Activated CD8-positive, alpha-beta memory T cell treated with anti-CD3 and anti-CD28 coated beads, Interleukin-2, amount 50 U/mL, for 1 hour (primary cell): Measurements from ENCODE around the gene SDK1.
"Not testable (repeated sequence)": the region's sequence is repeated elsewhere in the genome, so short reads cannot be mapped to it uniquely, and the experiment has no call there.

Experiments
- DNase-seq: peaks from one replicate; pipeline ENCODE4 v3.0.0-alpha.2; 2020; ENCODE audit errors: extremely low read depth

SDK1 gene

DNA sequence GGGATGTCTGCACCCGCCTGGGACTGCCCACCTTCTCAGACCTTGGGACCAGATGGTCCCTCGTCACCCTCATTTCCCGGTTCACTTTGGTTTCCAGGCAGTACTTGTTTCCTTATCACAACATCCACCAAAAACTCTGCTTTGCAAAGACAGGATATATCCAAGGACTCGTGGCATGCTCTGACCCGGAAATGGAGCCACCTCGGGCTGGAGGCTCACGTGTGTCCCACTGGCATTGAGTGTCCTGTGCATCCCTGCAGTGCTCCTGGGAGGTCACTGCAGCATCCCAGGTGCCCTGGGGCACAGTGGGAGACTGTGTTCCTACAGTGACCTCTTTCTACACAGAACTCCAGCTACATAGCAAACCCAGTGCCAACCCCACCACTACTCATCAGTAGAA, 769.2 kb downstream of the SDK1 start:
- DNase-seq, result no peak

DNA sequence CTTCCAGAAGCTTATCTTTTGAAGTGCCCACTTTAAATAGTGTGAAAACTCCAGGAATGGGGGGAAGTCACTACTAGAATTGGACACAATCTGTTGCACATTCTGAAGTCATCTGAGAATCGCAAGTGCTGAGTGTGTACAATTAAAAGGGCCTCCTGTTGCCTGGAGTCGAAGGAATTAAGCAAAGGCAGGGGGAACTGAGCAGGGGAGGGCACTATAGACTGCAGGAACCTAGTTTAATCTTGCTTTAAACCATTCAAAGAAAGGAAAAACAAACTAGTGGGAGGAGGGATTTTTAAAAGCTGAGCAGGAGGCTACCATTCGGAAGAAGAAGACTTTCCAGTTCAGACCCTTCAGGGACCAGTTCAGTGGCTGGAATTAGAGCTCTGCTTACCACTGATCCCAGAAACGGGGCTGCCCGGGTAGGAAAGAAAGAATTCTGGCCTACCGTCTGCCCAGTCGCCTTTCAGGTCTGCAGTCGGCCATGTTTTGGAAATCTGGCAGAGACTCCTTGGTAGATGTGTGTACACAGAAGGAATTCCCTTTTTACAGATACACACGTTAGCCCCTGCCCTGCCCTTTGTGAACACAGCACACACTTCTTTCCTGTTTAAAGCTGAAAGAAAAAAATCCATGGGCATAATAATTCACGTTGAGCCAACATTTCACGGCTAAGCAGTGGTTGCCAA, 770.5 kb downstream of the SDK1 start:
- DNase-seq, result no peak

DNA sequence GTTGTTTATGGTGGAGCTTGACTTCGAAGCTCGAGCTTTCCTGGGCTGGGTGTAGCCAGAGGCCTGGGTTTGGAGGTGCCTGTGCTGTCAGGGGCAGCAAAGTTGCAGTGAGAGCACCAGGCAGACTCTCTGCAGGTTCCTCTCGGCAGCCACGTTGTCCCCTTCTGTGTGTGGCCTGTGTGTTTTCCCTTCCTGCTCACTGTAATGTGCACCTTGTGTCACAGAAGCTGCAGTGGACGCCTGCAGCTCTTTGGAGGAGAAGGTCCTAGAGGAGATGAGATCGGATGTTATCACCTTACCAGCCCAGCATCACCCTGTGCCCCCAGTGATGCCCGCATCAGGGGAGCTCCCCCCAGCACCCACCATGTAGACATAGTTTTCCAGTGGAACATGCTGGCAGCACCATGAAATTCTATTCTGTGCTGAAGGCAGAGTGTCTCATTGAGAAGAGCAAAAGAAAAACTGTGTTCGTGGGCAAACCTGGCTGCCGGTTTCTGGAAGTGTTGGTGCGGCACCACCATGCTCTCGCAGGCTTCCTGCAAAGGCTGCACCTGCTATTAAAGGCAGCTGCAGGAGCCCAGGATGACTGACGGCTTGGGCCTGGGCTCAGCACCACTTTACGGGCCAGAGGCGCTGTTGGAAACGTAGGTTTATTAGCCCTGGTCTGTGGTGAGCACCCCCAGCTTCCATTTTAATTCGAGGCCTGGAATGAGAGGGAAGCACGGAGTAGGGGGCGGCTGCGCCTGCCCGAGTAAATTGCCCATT, 771.3 kb downstream of the SDK1 start:
- DNase-seq, result no peak

DNA sequence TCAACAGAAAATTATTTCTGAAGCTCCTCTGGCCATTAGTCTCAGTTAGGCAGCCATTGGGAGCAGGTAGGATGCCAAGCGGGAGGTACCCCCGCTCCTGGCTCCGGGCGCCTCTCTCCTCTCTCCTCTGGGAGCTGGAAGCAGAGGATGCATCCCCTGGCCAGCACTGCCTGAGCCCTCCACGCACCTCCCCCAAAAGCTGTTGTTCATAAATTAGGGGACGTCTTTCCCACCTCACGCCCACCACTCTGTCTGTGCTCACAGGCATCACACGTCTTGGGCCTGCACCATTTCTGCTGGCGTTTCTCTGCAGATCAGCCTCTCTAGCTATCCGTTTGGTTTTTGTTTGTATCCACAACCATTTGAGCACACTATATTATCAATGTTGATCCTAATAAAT, 772.0 kb downstream of the SDK1 start:
- no peak for DNase-seq

DNA sequence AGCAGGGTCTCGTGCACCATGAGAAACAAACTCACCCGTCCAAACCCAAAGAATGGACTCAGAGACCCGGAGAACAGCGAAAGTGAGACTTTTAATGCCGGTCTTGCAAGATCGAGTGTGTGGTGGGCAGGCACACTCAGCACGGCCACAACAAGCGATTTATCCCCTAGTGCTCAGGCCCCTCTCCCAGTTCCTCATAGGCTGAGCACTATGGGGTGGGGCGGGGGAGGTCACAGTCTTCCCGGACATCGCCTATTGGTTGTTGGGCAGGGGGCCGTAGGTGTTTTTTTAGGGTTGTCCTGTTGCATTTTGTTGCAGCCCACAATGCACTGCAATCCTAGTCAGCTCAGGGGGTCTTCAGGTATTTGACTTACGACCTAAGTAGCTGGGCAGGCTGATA, 772.7 kb downstream of the SDK1 start:
- DNase-seq, result no peak

DNA sequence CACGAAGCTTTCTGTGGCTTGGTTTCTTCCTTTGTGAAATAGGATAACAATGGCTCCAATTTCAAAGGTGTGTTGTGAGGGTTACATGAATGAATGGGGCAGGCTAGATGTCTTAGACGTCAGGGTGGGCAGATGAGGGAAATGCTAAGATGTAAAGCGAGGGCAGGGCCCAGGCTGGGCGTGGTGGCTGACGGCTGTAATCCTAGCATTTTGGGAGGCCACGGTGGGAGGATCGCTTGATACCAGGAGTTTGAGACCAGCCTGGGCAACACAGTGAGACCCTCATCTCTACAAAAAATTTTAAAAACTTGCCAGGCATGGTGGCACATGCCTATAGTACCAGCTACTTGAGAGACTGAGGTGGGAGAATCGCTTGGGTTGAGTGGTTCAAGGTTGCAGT, 773.4 kb downstream of the SDK1 start:
- DNase-seq, result no peak

DNA sequence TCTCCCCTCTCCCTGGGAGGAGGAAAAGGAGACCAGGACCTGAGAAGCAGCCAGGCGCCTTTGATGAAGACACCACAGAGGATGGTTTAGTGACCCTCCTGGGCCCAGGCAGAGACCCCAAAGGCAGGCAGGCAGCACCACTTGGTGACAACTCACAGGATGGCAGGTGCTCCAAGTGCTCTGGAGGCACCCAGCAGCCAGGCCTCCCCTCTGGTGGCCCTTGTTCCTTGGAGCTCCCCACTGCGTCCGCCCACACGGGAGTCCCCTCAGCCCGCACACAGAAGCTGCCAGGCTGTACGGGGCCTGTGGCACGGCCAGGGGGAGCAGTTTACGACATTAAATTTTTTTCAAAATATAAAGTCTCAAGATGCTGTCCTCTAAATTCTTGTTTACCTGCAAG, 773.9 kb downstream of the SDK1 start:
- no peak for DNase-seq

DNA sequence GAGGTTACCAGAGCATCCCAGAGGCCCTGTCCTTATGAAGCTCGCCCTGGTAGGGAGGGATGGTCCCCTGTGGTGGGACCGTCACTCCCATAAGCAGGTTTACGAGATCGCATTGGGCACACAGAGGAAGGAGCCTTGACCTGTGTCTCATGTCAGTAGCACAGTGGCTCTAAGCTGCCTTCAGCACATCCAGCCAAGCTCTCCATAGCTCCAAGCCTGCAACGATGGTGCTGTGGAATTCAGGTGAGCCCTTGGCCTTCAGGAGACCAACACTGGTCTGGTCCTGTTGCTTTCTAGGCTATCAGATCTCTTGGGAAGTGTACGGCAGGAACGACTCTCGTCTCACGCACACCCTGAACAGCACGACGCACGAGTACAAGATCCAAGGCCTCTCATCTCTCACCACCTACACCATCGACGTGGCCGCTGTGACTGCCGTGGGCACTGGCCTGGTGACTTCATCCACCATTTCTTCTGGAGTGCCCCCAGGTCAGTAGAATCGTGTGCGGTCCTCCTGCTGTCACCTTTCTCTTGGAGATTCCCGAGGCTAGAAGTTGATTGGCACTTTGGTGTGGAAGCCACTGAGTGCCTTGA, 775.7 kb downstream of the SDK1 start:
- DNase-seq, result no peak

DNA sequence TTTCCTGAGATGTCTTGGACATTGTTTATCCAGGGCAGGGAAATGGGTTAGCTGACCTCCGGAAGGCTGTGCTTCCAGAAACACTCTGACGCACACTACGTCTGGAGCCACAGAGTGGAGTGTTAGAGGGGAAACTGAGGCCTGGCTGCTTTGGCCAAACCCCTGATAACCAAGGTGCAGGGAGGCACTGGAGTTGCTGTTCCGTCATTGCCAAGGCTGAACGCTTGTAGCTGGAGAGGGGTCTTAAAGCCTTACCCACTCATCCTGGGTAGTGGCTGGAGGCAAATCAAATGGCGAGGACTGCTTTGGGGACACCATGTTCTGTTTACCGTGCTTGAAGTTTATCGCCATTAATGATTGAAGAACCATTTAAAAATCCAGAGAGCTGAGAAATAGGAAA, 776.9 kb downstream of the SDK1 start:
- DNase-seq, result no peak

DNA sequence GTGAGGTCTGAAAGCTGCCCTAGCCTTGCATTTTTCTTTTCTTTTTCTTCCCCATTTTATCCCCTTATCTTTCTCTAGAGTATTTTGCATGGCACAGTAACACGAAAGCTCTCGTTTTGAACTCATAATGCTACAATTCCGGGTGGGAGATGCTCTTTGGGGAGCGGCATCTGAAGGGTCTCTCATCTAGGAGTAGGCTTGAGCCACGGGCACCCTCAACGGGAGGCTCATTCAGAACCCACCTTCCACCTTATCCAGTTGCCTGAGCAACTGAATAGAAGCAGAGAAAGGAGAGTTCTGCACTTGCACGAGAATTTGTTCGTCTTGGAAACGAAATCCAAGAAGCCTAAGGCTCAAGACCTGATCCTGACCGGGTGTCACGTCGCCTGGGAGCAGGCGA, 777.5 kb downstream of the SDK1 start:
- no peak for DNase-seq

DNA sequence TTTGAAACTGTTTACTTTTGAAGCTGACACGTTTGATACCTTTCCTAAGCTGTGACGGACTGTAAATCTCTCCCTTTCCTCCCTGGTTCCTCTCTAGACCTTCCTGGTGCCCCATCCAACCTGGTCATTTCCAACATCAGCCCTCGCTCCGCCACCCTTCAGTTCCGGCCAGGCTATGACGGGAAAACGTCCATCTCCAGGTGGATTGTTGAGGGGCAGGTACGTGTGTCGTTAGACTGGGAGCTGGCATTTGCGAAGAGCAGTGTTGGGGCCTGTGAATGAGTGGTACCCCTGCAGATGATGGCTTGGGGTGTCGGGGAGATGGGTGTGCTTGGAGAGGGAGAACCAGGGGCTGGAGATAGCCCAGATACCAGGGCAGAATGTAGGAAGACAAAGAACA, 778.3 kb downstream of the SDK1 start:
- no peak for DNase-seq

DNA sequence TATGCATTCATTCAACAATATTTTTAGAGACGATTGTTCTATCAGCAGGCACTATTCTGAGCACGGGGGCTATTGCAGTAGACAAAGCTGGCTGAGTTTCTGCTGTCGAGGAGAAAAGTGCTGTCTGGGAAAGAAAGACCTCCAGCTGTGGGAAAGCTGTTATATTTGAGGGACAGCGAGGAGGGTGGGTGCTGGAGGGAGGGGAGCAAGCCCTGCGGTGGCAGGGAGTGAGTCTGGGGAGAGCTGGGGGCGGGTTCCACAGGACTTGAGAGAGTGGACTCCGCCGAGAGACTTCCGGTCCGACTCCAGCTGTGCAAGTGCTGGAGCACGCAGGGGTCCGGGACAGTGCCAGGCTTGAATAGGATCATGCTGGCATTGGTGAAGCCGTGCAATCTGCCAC, 778.9 kb downstream of the SDK1 start:
- DNase-seq, result no peak

DNA sequence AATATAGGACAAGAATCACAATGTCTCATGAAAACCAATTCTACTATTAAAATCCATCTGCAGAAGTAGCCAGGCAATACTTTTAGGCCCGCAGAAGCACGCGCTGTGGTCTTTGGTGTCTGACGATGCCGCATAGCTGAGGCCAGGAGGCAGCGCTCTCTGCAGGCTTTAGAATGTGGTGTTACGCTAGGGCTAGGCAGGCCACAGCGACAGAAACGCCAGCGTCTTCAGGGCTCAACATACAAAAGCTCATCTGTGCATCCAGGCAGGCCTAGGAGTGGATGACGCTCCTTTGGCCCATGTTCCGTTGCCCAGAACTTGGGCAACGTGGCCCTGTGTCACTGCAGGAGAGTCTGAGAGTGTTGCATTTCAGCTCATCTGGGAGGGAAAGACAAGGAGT, 779.9 kb downstream of the SDK1 start:
- DNase-seq, result no peak

DNA sequence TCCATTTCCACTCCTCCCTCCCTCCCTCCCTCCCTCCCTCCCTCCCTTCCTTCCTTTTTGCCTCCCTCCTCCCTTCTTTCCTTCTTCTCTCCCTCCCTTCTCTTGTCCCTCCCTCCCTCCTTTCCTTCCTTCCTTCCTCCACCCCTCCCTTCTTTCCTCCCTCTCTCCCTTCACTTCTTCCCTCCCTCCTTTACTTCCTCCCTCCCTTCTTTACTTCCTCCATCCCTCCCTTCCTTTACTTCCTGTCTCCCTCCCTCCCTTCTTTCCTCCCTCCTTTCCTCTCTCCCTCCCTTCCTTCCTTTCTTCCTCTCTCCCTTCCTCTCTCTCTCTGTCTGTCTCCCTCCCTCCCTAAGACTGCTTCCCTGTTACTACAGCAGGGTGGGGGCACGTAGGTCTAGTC, 782.5 kb downstream of the SDK1 start:
- no peak for DNase-seq

DNA sequence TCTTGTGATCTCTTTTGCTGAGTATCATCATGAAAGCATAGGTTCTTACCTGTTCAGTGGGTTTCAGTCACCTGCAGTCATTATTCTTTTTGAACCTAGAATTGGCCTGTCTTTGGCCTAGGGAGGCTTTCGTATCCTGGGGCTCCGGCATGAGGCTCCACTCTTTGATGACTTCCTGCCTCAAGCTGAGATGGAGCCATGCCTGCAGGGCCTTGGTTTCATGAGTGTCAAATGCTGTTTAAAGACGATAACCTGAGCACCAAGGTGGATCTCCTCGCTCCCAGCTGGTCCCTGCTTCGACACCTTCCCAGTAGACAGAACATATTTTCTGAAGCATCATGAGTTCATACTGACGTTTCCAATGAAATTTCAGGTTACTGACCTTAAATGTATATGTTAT, 783.2 kb downstream of the SDK1 start:
- DNase-seq, result no peak

DNA sequence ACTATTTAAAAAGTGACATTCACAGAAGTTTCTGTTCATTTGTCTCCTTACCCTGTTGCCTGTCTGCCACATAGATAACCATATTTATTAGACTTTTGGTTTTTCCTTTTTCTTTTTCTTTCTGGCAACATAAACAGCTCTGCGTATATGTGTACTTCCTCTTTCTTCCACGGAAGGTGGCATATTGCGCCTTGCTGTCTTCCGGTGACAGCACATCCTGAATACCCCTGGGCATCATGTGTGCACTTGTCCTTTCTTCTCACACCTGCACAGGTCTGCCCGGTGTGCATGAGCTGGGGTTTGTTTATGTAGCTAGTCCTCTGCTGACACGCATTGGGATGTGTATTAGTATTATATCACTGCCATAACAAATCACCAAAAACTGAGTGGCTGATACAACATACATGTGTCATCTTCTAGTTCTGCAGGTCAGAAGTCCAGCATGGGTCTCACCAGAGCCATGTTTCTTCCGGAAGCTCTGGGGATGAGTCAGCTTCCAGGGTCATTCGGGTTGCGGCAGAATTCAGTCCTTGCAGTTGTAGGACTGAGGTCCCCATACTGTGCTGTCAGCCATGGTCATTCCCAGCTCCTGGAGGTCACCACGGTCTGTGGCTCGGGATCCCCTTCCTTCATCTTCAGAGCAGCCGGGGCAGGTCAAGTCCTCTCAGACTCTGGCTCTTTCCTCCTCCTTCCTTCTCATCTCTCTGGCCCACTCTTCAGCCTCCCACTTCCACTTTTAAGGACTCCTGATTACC, 785.1 kb downstream of the SDK1 start:
- no peak for DNase-seq

DNA sequence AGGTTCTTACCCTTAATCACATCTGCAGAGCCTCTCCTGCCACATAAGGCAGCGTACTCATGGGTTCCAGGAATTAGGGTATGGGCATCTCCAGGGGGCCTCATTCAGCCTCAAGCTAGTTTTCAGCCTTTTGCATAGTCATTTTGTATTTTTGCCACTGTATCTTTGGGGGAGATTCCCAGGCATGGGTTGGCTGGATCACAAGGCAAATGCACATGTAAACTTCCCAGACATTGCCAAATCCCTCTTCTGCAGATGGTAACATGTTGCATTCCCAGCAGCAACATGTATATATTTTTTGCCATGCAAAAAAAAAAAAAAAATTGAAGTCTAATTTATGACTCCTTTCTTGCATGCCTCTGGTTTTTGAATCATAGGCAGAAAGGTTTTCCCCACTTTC, 785.7 kb downstream of the SDK1 start:
- no peak for DNase-seq

DNA sequence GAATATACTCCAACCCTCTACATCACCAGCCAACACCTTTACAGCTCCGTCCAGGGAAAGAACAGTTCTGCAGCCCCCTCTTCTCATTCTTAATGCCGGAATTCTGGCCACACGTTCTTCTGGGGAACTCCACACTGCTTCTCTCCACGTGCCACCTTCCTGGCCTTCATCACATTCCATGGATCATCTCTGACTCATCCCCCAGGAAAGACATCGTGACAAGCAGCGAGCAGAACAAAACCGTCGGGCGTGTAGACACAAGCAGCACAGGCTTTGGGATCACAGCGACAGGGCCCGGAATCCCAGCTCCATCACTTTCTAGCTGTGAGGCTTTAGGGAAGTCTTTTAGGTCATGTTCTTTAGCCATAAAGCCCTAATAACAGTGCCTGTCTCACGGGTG, 790.7 kb downstream of the SDK1 start:
- no peak for DNase-seq

DNA sequence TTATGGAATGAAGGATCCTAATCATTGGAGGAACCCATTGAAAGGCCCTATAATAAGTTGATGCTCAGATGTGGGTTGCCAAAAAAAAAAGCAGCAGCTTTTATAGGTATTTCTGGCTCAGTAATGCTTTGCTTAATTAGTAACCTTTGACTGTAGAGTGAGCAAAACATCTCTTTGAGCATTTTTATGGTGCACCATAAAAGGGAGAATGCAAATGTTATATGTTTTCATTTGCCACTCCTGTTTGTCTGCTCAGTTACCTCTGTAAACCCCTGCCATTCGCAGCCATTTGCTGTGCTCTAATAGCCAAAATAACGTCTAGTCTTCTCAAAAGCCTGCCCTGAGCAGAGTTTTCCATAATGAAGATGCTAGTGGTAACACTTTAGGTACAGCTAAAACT, 792.0 kb downstream of the SDK1 start:
- DNase-seq, result no peak

DNA sequence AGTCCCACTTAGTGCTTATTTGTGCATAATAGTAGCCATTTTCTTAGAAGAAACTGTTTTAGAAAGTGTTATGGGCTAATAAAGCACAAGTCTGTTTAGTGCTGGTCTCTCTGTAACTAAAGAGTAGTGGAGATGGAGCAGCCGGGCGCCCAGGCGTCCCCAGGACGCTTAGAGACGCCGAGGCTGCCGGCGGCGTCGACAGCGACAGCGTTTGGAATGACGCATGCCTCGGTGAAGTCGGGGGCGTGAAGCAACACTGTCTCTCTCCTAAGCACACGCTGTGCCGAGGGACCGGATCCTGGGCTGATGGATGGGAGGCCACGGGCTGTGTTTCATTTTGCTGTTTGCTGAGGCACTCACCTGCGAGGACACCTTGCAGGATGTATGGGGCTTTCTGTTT, 792.4 kb downstream of the SDK1 start:
- DNase-seq, result no peak

DNA sequence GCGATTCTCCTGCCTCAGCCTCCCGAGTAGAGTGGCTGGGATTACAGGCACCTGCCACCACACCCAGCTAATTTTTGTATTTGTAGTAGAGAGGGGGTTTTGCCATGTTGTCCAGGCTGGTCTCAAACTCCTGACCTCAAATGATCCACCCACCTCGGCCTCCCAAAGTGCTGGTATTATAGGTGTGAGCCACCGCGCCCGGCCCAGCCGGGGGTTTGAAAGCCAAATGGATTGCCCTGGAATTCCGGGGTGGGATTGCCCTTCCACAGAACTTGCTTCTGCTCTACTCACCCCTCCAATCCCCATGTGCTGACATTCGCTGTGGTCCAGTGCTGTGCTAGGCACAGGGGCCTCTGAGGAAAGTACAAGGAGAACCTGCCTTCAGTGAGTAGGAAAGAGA, 793.1 kb downstream of the SDK1 start:
- DNase-seq, result not testable (repeated sequence)

DNA sequence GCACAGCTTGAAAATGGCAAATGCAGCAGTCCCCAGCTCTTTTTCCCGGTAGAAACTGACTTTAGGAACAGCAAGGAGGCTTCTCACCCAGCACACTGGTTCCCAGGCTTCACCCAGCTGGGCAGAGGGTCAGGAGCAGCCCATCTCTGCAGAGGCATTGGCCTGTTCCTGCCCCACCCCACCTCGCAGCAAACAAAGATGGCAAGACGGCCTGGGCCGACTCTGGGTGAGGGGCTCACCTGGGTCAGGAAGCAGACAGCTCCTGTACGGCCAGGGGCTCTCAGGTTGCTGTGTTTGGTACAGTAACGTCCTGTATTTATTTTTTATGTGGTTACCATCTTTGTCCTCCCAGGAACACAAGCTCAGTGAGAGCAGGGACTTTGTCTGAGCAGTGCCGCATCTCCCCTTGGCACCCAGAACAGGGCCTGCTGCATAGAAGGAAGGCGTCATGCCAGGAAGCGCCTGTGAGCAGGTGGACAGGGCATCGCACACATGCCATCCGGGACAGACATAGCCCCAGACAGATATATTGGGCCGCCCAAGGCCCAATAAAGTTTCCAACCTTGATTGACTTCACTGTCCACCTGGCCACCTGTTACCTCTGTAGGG, 796.1 kb downstream of the SDK1 start:
- no peak for DNase-seq
